ENCODE results near the gene PXN.
"Not testable (repeated sequence)": the region's sequence is repeated elsewhere in the genome, so short reads cannot be mapped to it uniquely, and the experiment has no call there.

PXN gene

DNA sequence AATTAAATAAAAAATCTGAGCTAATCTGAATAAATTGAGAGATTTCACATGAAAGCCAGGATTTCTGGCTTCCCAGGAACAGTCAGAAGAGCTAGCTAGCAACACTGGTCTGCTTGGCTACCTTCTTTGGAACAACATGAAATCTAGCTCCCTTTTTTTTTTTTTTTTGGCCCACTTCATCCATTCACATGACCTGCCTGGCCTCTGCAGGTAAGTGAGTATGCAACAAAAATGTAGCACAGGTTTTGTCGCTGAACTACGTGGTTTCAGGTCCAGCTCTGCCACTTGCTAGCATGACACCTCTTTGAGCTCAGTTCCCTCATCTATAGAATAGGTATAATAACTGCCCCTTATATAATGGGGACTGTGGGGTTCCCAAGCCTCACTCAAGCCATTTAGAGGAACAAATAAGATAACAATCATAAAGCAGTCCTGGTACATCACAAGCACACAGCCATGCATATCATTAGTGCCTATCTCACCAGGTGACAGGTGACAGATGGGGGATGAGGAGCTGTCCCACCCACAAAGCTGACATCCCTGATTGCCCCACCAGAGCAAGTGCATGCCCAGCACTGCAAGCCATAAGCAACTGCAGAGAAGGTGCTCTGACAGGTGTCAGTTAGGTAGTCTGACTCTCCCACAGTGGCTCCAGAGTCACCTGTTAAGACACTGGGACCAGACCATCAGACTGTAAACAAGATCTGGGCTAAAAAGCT, 25.6 kb downstream of the PXN start:
- no peak for FAIRE-seq

DNA sequence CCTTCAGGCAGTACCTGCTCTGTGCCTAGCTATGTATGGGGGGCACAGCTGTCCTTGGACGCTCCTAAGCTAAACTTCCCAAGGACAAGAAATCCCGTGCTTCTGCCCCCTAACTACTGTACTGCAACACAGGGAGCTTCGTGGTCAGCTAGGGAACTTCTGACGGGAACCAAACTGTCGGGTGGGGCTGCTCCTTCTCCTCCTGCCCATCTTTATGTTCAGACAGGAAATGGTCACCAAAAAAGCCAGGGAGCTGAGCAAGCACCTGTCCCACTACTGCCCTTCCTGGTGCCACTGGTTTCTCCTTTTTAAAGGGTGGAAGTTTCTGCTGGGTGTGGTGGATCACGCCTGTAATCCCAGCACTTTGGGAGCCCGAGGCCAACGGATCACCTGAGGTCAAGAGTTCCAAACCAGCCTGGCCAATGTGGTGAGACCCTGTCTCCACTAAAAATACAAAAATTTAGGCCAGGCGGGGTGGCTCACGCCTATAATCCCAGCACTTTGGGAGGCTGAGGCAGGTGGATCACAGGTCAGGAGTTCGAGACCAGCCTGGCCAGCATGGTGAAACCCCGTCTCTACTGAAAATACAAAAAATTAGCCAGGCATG, 26.6 kb downstream of the PXN start:
- no peak for FAIRE-seq

- no peak for FAIRE-seq
Measured at GRCh38 chr12:120238217-120238616, 27.3 kb downstream of the PXN start.

DNA sequence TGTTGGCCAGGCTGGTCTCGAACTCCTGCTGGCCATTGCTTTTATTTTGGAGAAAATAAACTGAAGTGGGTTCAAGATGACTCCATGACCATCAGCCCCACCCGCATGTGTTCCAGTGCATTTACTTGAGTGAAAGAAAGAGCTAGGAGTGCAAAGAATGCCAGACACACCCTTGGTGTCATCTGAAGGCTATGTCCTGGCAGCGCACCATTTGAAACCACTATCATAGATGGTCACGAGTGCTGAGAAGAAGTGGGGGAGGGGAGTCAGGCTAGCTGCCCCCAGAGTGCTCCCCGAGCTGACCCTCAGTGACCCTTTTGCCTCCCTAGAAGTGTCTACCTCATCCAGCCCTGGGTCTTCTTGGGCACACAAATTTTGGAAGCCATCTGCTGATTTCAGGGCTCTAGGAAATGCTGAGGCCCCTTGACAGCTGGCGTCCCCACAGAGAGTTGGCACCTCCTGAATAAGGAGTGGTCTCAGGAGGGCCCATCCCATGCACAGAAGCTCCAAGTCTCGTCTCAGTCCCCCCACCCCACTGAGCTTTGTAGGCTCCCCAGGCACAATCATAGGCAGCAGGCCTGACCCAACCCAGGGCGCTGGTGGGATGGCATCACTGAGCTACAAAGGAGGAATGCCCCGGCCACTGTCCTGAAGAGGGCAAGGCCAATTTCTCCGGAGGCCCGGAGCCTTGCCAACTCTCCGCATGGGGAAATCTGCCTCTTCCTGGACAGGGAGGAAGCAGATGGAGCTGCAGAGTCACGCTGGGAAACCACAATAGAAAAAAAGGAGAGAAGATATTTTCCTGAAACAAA, 28.0 kb downstream of the PXN start:
- FAIRE-seq = no peak

GRCh38 chr12:120236809-120237208, 28.7 kb downstream of the PXN start:
- FAIRE-seq = not testable (repeated sequence)

DNA sequence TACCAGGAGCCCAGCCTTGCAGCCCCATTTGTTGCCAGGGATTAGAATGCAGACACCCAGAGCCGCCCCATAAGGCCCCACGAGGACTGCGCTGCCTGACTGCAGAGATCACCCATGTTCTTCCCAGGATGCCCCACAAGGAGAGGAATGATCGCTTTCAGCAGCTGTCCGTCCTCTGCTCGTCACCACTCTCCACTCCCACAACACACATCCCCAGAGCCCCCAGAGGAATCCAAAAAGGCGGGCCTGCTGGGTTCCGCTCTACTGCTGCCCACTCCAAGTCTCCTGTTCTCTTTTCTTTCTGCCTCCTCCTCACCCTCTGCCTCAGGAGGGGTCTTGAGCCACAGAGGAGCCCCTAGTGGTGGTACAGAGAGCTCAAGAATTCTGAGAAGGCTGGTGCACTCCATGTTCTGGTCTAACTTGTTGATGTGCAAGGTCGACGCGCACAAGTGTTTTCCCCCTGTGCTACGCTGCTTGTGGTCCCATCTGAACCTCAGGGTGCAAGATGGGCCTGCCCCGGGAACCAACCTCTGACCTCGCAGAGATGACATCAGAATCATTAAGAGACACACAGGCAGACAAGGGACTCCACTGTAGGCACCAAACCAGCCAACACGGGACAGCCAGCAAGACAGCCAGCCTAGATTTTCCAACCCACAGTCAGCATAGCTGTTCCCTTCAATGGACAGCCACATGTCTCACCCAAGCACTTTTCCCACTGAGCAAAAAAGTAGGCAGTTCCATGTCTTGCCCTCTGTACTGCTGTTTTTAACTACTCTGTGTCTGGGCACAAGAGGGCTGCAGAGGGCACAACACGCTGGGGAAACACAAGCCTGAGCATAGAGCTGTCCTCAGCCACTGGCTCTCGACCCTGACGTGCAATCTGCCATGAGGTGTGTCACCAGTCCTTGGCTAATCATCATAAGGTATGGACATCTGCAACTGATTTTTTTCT, 29.9 kb downstream of the PXN start:
- no peak for FAIRE-seq

GRCh38 chr12:120234643-120235368, 30.7 kb downstream of the PXN start:
- no peak for FAIRE-seq

DNA sequence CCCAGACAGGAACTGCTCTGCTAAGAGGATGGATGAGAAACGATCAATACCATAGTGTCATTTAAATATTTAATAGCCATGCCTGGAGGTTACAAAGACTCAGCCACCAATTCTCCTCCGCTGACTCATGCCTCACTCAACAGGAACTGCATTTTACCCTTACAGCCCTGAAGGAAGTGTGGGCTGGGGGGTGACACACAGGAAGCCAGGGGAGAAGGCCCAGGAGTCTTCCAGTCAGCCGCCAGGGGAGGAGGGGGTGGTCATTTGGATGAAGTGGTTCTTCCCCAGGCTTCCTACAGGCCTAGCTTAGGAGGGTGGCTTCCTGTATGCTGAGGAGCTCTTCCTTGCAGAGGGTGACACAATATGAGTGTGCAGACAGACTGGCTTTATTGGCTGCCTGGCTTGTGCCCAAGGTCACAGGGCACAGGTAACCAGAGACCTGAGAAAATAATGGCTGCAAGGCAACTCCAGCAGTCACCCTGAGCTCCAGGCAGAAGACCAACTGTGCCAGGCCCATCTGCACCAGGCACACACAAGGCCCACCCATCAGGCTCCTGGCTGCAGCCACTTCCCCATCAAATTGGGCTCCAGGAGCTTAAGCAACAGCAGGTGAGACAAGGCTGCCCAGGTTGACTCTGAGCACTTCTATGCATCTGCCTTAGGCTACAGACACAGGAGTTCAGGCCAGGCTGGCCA, 34.1 kb downstream of the PXN start:
- no peak for FAIRE-seq

DNA sequence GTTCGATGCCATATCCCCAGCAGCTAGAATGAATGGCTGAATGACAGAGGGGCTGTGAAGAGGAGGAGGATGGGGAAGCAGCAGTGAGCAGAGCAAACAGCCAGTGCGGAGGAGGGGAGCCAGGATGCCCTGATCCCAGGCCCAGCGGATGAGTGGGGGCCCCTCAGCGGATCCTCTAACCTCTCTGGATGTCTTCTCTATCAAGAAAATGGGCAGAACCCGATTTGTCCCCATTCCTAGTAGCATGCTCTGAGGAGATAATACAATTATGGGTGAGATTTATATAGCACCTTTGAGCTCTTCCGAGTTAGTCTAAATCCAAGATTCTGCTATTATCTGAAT, 34.6 kb downstream of the PXN start:
- FAIRE-seq = no peak

DNA sequence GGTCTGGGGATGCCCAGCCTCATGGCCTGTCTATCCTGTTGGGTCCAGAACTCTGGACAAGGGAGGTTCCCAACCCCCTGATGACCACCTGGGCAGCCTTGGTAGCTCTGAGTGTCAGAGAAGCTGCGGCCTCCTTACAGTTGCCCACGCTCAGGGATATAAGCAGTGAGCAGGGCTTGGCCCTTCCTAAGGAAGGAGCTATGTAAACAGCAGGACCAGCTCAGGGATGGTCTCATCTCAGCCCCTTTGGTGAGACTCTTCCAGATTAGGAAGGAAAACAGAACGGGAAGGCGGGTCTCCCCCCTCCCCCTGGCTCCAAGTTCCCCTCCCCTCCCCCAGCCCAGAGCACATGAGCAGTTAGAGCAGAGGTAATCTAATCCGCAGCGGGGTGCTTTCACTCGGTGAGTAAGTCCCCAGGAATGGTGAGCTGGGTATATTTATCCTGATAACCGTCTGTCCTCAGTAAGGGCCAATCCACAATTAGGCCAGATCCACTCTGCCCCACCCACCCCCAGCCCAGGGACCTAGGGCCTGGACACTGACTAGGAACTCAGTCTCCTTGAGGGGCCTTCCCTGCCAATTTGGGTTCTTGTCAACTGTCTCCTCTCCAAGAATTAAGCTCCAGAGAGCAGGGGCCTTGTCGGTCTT, 35.1 kb downstream of the PXN start:
- no peak for FAIRE-seq

DNA sequence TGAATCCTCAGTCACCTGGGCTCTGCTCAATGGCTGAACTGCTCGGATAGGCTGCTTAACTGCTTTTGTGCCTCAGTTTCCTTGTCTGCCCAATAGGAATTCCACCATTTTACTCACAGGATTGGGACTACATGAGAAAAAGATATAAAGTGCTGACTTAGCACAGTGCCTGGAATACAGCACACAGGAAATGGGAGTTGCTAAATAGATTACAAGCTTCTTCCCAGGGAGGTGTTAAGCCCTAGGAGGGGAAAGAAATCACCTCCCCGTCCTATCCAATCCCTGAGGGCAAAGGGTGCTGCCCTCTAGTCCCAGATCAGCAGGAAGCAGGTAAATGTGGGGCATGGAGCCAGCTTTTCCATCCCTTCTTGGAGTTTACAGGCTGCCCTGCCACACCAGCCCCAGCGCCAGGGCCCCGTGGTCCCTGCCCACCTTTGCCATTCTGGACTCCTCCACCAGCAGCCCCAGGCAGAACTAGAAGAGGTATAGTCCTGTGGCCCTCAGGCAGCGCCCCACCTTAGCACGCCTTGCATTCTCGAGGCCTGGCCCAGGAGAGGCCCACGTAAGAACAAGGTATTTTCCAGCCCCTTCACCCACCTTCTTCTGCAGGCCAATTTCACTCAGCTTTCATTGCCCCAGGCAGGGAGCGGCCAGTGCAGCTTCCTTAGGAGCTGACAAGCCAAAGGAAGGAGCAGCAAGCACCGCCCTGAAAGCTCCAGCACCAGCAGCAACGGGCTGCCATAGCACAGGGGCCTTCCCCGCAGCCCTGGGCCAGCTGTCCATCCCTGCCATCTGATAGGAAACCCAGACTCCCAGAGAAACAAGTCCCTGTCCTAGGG, 35.8 kb downstream of the PXN start:
- FAIRE-seq = no peak

DNA sequence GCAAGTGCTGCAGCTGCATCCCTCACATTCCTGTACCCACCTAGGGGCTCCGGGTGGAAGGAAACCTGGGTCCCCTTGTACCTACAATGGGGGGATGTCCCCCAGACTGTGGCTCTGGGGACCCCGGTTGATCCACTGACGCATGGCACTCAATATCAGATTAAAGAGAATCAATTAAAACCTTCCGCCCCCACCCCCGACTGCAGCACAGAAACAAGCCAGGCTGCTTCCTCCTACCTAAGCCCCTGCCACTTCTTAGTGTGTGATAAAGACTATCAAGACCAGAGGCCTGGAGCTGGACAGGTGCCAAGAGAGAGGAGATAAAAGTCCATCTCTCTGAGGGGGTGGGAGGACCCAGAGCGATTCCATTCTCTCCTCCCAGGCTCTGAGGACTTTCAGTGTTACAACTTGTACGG, 36.5 kb downstream of the PXN start:
- no peak for FAIRE-seq

- no peak for FAIRE-seq
Measured at GRCh38 chr12:120228291-120229070, 37.0 kb downstream of the PXN start.

DNA sequence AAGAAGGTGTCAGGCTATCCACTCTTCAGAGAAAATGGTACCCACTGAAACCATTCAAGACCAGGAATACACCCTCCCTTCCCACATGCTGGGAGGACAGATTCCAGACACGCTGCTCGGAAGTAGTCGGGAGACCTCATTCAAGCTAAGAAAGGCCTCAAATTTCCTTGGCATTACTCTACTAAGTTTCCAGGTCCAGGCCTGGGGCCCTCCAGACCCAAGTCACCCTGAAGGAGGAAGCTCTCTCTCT, 37.6 kb downstream of the PXN start:
- FAIRE-seq = no peak

DNA sequence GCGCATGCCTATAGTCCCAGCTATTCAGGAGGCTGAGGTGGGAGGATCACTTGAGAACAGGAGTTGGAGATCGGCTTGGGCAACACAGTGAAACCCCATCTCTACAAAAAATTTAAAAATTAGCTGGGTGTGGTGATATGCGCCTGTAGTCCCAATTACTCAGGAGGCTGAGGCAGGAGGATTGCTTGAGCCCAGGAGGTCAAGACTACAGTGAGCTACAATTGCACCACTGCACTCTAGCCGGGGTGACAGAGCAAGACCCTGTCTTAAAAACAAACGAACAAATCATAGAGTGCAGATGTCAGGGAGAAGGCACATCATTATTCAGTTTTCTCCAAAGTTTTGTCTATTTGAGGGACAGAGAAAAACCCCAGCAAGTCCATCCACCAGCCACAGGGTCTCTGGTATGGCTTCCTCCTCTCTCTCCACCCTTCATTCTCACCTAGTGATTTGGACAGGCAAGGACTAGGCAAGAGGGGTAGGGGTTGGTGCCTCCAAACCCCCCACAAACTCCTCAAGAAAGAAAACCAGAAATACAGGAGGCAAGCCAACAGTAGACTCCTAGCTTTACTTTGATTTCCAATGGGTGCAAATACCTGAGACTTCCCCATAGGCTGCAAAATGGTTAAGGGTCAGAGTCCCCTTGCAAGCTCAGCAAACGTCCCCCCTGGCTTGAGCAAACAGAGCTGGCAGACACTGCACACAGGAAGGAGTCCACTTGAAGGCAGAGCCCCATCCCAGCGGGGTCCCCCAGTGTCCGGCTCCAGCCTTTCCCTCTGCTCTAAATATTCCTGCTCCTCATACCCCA, 38.1 kb downstream of the PXN start:
- FAIRE-seq = no peak

DNA sequence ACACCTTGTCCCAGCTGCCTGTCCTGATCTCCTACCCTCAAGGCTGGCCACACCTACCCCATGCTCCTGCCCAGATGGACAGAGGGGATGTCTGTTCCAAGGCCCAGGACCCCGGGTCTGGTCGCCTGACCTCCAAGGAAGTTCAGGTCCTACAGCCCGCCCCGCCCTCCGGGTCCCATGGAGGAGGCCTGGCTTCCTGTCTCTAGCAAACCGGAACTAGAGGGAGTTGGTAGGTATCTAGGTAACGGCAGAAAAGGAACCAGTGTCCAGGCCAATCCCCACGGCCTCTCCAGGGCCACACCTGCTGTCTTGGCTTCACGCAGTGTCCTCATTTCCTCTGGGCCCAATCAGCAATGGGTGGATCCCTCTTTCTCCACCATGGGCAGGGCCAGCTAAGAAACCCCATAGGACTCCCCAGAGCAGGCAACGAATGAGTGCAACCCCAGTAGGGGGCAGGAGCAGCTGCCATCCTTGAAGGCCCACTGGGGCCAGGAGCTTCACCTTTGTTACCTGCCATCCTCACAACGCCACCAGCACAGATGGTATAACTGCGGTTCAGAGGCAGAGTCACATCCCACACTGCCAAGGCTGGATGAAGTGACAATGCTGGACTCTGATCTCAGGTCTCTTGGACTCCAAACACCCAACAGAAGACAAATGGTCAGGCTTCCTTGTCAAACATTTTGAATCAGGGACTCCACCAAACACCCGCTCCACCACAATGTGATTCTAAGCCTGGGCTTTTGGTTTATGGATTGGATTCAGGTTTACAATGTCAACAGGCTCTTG, 39.5 kb downstream of the PXN start:
- FAIRE-seq = peak; percentile 55

DNA sequence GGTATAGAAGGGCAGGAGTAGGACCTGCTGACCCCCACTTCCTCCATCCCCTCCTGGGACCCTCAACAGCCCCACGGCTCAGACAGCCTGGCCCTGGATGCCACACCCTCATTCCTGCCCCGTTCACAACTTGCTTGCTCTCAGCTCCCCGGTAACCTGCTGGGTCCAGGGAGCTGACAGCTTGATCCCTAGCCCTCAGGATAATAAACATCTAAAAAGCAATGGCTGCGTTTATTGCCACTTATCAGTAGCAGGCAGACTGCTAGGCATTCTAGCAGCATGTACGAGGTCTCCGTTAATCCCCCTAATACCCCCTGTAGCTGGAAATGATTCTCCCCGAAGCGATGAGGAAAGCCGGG, 40.4 kb downstream of the PXN start:
- no peak for FAIRE-seq
